Stimulated activated naive CD8-positive, alpha-beta T cell treated with anti-CD3 and anti-CD28 coated beads, Interleukin-15, Interleukin-2, amounts not matched to agents 100 ng/mL and 50 ng/mL, for 24 hours (primary cell): ENCODE results near the gene NRF1.
"Not testable (repeated sequence)": the region's sequence is repeated elsewhere in the genome, so short reads cannot be mapped to it uniquely, and the experiment has no call there.

ENCODE experiments used
- H3K27ac Mint-ChIP-seq: one replicate; pipeline ENCODE4 v1.8.0; 2021; ENCODE audit warnings: mild to moderate bottlenecking, mixed read lengths
- H3K27me3 Mint-ChIP-seq: one replicate; pipeline ENCODE4 v1.8.0; 2021; ENCODE audit warnings: mixed read lengths
- H3K36me3 Mint-ChIP-seq: one replicate; pipeline ENCODE4 v1.8.0; 2021; ENCODE audit warnings: low read depth, mixed read lengths
- H3K4me1 Mint-ChIP-seq: one replicate; pipeline ENCODE4 v1.8.0; 2021; ENCODE audit warnings: low read depth, mixed read lengths
- H3K4me3 Mint-ChIP-seq: one replicate; pipeline ENCODE4 v1.8.0; 2021; ENCODE audit warnings: mild to moderate bottlenecking, mixed read lengths
- H3K9me3 Mint-ChIP-seq: one replicate; pipeline ENCODE4 v1.8.0; 2021; ENCODE audit warnings: mixed read lengths

NRF1 gene

GRCh38 chr7:129611246-129612111 is at the start of gene NRF1:
NRF1 (plus strand) TSS chr7:129611720; CDS start chr7:129657352, 45,632 bp downstream.
- H3K4me3 Mint-ChIP-seq = peak within 1 kb of the TSS; percentile 99
- peaks cover 41% of the 10 kb centered on the region for H3K36me3 Mint-ChIP-seq
- peak within 1 kb of the TSS; percentile 99 for H3K27ac Mint-ChIP-seq
- peaks cover 81% of the 10 kb centered on the region for H3K4me1 Mint-ChIP-seq
- no peaks in the 10 kb centered on the region for H3K27me3 Mint-ChIP-seq
- no peaks in the 10 kb centered on the region for H3K9me3 Mint-ChIP-seq

DNA sequence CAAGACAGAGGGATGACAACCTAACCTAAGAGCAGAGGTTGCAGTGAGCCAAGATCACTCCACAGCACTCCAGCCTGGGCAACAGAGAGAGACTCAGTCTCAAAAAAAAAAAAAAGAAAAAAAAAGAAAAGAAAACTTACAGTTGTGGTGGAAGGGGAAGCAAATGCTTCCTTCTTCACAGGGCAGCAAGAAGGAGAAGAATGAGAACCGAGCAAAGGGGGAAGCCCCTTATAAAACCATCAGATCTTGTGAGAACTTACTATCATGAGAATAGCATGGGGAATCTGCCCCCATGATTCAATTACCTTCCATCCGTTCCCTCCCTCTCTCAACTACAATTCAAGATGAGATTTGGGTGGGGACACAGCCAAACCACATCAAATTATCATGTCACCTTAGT is 45.2 kb upstream of the NRF1 start:
- not testable (repeated sequence) for H3K9me3 Mint-ChIP-seq, H3K36me3 Mint-ChIP-seq, H3K27ac Mint-ChIP-seq, H3K4me1 Mint-ChIP-seq, H3K4me3 Mint-ChIP-seq
- peaks cover 40% of the 10 kb centered on the region for H3K27me3 Mint-ChIP-seq

GRCh38 chr7:129567377-129567776 is 44.1 kb upstream of the NRF1 start:
- Mint-ChIP-seq H3K4me1 (peaks cover 6% of the 10 kb centered on the region), H3K36me3 (no peaks in the 10 kb centered on the region), H3K27me3 (peaks cover 39% of the 10 kb centered on the region), H3K9me3 (peaks cover 7% of the 10 kb centered on the region), H3K4me3 (no peak overlapping the region), H3K27ac (no peak overlapping the region)

DNA sequence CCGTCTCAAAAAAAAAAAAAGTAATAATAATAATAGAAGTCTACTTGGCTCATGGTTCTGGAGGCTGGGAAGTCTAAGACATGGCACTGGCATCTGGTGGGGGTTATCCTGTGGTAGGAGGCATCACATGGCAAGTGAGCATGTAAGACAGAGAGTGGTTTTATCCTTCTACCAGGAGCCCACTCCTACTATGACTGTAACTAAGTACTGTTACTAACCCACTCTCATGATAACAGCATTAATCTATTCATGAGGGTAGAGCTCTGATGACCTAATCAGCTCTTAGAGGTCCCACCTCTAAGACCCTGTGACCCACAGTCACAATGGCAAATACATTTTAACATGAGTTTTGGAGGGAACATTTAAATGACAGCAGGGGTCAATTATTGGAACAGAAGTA is 43.3 kb upstream of the NRF1 start:
- H3K36me3 Mint-ChIP-seq = no peaks in the 10 kb centered on the region
- peaks cover 6% of the 10 kb centered on the region for H3K4me1 Mint-ChIP-seq
- H3K9me3 Mint-ChIP-seq = peaks cover 7% of the 10 kb centered on the region
- no peak overlapping the region for H3K4me3 Mint-ChIP-seq
- peaks cover 35% of the 10 kb centered on the region for H3K27me3 Mint-ChIP-seq
- H3K27ac Mint-ChIP-seq = no peak overlapping the region

- no peak overlapping the region for H3K4me3 Mint-ChIP-seq
- H3K36me3 Mint-ChIP-seq = no peaks in the 10 kb centered on the region
- H3K9me3 Mint-ChIP-seq = peaks cover 7% of the 10 kb centered on the region
- peaks cover 6% of the 10 kb centered on the region for H3K4me1 Mint-ChIP-seq
- H3K27ac Mint-ChIP-seq = no peak overlapping the region
- H3K27me3 Mint-ChIP-seq = peaks cover 30% of the 10 kb centered on the region
Observed at GRCh38 chr7:129569326-129569725, 42.2 kb upstream of the NRF1 start.

GRCh38 chr7:129569811-129570215 is 41.7 kb upstream of the NRF1 start:
- no peak overlapping the region for H3K27ac Mint-ChIP-seq
- H3K4me3 Mint-ChIP-seq = no peak overlapping the region

DNA sequence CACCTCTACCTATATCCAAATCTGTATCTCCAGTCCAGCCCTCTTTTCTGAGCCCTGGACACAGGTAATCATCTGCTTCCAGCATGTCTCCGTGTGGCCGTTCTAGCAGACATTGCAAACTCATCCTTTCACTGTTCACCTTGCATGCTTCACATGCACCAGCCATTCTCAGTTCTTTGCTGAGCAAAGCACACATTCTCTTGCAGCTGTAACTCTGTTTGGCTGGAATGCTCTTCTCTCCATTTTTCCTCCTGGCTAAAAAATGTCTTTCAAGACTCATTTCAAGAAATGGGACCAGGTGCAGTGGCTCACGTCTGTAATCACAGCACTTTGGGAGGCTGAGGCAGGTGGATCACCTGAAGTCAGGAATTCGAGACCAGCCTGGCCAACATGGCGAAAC is 40.3 kb upstream of the NRF1 start:
- Mint-ChIP-seq H3K27ac (no peak overlapping the region), H3K9me3 (peaks cover 7% of the 10 kb centered on the region), H3K27me3 (peaks cover 26% of the 10 kb centered on the region), H3K36me3 (no peaks in the 10 kb centered on the region), H3K4me1 (peaks cover 4% of the 10 kb centered on the region), H3K4me3 (no peak overlapping the region)

More at GRCh38 chr7:129569811-129570215, 41.7 kb upstream of the NRF1 start:
- Mint-ChIP-seq H3K4me1 (peaks cover 6% of the 10 kb centered on the region), H3K36me3 (no peaks in the 10 kb centered on the region), H3K27me3 (peaks cover 26% of the 10 kb centered on the region), H3K9me3 (peaks cover 7% of the 10 kb centered on the region)

- Mint-ChIP-seq H3K9me3 (peaks cover 9% of the 10 kb centered on the region), H3K4me3 (no peak overlapping the region), H3K27ac (no peak overlapping the region), H3K27me3 (peaks cover 23% of the 10 kb centered on the region), H3K4me1 (no peaks in the 10 kb centered on the region), H3K36me3 (no peaks in the 10 kb centered on the region)
Observed at GRCh38 chr7:129572205-129572604, 39.3 kb upstream of the NRF1 start.

DNA sequence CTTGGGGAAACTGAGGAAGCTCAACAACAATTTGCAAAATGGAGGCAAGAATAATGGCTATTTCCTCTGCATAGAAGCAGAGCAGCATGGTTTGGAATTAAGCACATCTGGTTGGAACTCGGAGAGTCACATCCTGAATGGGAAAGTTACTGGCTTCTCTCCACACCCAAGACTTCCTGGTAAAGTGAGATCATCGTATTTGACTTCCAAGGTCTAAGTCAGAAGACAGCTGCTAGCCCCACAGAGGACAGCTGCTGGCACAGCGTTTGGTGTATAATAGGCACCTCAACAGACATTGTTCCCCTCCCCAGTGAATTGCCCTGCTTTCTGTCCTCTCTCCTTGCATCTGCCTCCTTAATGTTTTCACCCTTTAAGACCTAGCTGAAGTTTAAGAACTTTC is 37.0 kb upstream of the NRF1 start:
- Mint-ChIP-seq H3K4me3 (no peak overlapping the region), H3K9me3 (peaks cover 5% of the 10 kb centered on the region), H3K4me1 (no peaks in the 10 kb centered on the region), H3K27ac (no peak overlapping the region), H3K27me3 (peaks cover 11% of the 10 kb centered on the region), H3K36me3 (peaks cover 8% of the 10 kb centered on the region)

DNA sequence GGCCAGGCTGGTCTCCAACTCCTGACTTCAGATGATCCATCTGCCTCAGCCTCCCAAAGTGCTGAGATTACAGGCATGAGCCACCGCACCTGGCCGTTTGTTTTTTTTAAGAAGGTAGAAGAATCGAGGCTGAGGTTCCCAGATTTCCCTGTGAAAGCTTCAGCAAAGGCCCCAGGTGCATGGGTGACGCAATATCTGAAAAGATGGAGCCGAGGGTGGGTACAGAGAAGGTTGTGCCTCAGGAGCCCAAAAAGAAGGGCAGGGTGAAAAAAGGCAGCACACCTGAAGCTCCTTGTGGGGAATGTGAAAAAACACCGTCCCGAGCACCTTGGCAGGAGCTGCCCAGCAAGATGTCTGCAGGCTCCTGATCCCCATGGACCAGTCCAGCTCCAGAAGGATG is 35.8 kb upstream of the NRF1 start:
- no peaks in the 10 kb centered on the region for H3K4me1 Mint-ChIP-seq
- H3K9me3 Mint-ChIP-seq = peaks cover 5% of the 10 kb centered on the region
- no peak overlapping the region for H3K4me3 Mint-ChIP-seq
- no peak overlapping the region for H3K27ac Mint-ChIP-seq
- peaks cover 8% of the 10 kb centered on the region for H3K36me3 Mint-ChIP-seq
- peaks cover 5% of the 10 kb centered on the region for H3K27me3 Mint-ChIP-seq

- Mint-ChIP-seq H3K9me3 (peaks cover 5% of the 10 kb centered on the region), H3K4me3 (no peak overlapping the region), H3K4me1 (no peaks in the 10 kb centered on the region), H3K27me3 (peaks cover 2% of the 10 kb centered on the region), H3K27ac (no peak overlapping the region), H3K36me3 (peaks cover 8% of the 10 kb centered on the region)
Observed at GRCh38 chr7:129576138-129576537, 35.4 kb upstream of the NRF1 start.

GRCh38 chr7:129578829-129579228 is 32.7 kb upstream of the NRF1 start:
- Mint-ChIP-seq H3K36me3 (peaks cover 8% of the 10 kb centered on the region), H3K4me3 (no peak overlapping the region), H3K9me3 (peaks cover 5% of the 10 kb centered on the region), H3K4me1 (no peaks in the 10 kb centered on the region), H3K27ac (no peak overlapping the region), H3K27me3 (no peaks in the 10 kb centered on the region)

- H3K27ac Mint-ChIP-seq, H3K4me1 Mint-ChIP-seq, H3K9me3 Mint-ChIP-seq, H3K36me3 Mint-ChIP-seq, H3K27me3 Mint-ChIP-seq, H3K4me3 Mint-ChIP-seq: not testable (repeated sequence)
Observed at GRCh38 chr7:129586179-129586578, 25.3 kb upstream of the NRF1 start.

- no peak overlapping the region for H3K4me3 Mint-ChIP-seq
- H3K27me3 Mint-ChIP-seq = peaks cover 7% of the 10 kb centered on the region
- peaks cover 4% of the 10 kb centered on the region for H3K36me3 Mint-ChIP-seq
- peaks cover 8% of the 10 kb centered on the region for H3K9me3 Mint-ChIP-seq
- H3K4me1 Mint-ChIP-seq = no peaks in the 10 kb centered on the region
- H3K27ac Mint-ChIP-seq = no peak overlapping the region
Observed at GRCh38 chr7:129588268-129588667, 23.3 kb upstream of the NRF1 start.

- H3K4me1 Mint-ChIP-seq = no peaks in the 10 kb centered on the region
- H3K9me3 Mint-ChIP-seq = no peaks in the 10 kb centered on the region
- no peak overlapping the region for H3K4me3 Mint-ChIP-seq
- H3K27me3 Mint-ChIP-seq = peaks cover 3% of the 10 kb centered on the region
- H3K36me3 Mint-ChIP-seq = no peaks in the 10 kb centered on the region
- no peak overlapping the region for H3K27ac Mint-ChIP-seq
Observed at GRCh38 chr7:129591868-129592267, 19.7 kb upstream of the NRF1 start.

DNA sequence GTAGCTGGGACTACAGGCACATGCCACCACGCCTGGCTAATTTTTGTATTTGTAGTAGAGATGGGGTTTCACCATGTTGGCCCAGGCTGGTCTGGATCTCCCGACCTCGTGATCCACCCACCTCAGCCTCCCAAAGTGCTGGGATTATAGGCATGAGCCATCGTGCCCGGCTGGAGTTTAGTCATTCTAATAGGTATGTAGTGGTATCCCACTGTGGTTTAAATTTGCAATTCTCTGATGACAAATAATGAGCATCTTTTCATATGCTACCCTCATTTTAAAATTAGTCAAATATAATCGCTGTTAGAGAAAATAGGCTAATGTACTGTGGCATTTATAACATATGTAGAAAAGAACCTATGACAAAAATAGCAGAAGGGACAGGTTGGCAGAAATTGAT is 15.1 kb upstream of the NRF1 start:
- H3K4me1 Mint-ChIP-seq, H3K27ac Mint-ChIP-seq, H3K9me3 Mint-ChIP-seq, H3K4me3 Mint-ChIP-seq, H3K27me3 Mint-ChIP-seq, H3K36me3 Mint-ChIP-seq: not testable (repeated sequence)
